Measurements from ENCODE around the gene IL36A. TPM values are rescaled to one million over a fixed set of nuclear protein-coding genes. Genes with fewer than 3 reads are reported as not detected.

IL36A gene
- total and polyA plus RNA-seq, 9 of the 15 experiments (the other 6 are each of a cell fraction or from before 2014, with no cell fraction given) = not detected

- ChIA-PET POLR2A (no interaction called here), CTCF (ENCODE audit: low intra/inter-chr PET ratio) (no interaction called here)
- no peak overlapping the region for H3K9ac ChIP-seq (ENCODE audit: insufficient read depth in 1 of 2, low read depth in 2 of 2, low read length in 2 of 2)
- no peak for FAIRE-seq
- no peak for ATAC-seq
- no peaks in the 10 kb centered on the region for H3K36me3 ChIP-seq (ENCODE audit: control insufficient read depth, insufficient read depth, low read length)
- DNase-seq (ENCODE audit: extremely low read depth in 1 of 4, low spot score in 3 of 4) = no peak
- H3K4me1 ChIP-seq (replicated peaks in 1 of 2; ENCODE audit: control insufficient read depth in 2 of 2, insufficient read depth in 2 of 2, low read length in 2 of 2) = peaks cover 4 to 18% of the 10 kb centered on the region in 2 experiments
- no peak for TF ChIP-seq EP300 (IDR thresholded peaks at IDR 0.05; ENCODE audit: low read length)
- no peak for TF ChIP-seq HMG20A (CRISPR knock-in tag; conservative IDR thresholded peaks at IDR 0.05)
- TF ChIP-seq CLOCK (CRISPR knock-in tag; IDR thresholded peaks at IDR 0.05; ENCODE audit: borderline replicate concordance) = no peak
- no peak for TF ChIP-seq L3MBTL2 (IDR thresholded peaks at IDR 0.05)
- TF ChIP-seq ZNF699 (CRISPR knock-in tag; IDR thresholded peaks at IDR 0.05; ENCODE audit: insufficient replicate concordance) = no peak
- no peak for TF ChIP-seq ZNF830 (CRISPR knock-in tag; IDR thresholded peaks at IDR 0.05)
- no peaks in the 10 kb centered on the region for H3K9me1 ChIP-seq (ENCODE audit: control insufficient read depth, insufficient read depth, low read length)
- H3K9me3 ChIP-seq (replicated peaks; ENCODE audit: control insufficient read depth, insufficient read depth, low read depth, low read length) = peaks cover 3% of the 10 kb centered on the region; the same call in 1 of the 2 replicates
- WGBS (ENCODE audit: insufficient coverage, low coverage, missing lambda C conversion rate) = 73% methylated on average over 1 of the region's 1 CpG
- no peaks in the 10 kb centered on the region for H3K79me2 ChIP-seq (ENCODE audit: control insufficient read depth, insufficient read depth, low read length)
- no TSS peak for BruUV-seq (replicated peaks)
- in situ Hi-C loops (cut with MboI) (no loop called here), intact Hi-C loops (cut with micrococcal nuclease) (no loop called here)
- H3K27me3 ChIP-seq (ENCODE audit: control insufficient read depth in 2 of 2, insufficient read depth in 2 of 2, low read length in 2 of 2) = no peaks in the 10 kb centered on the region
- no peak overlapping the region for H2AFZ ChIP-seq (ENCODE audit: low read depth, low read length)
- no peak overlapping the region for H3K27ac ChIP-seq (ENCODE audit: extremely low read depth, low read depth, low read length)
- H4K20me1 ChIP-seq (replicated peaks; ENCODE audit: control insufficient read depth, insufficient read depth, low read length) = no peaks in the 10 kb centered on the region
- H3K4me2 ChIP-seq (ENCODE audit: insufficient read depth, low read length) = no peak overlapping the region
- H3K4me3 ChIP-seq = no peak overlapping the region
Observed at GRCh38 chr2:113015042-113015441, 9.8 kb downstream of the IL36A start.
